Measurements from ENCODE around the gene SIRT5. TPM values are rescaled to one million over a fixed set of nuclear protein-coding genes. Genes with fewer than 3 reads are reported as not detected.

SIRT5 gene
- total RNA-seq, 3 donors from 2014 or later = 10.2 to 20.6 (median 14.5) TPM

DNA sequence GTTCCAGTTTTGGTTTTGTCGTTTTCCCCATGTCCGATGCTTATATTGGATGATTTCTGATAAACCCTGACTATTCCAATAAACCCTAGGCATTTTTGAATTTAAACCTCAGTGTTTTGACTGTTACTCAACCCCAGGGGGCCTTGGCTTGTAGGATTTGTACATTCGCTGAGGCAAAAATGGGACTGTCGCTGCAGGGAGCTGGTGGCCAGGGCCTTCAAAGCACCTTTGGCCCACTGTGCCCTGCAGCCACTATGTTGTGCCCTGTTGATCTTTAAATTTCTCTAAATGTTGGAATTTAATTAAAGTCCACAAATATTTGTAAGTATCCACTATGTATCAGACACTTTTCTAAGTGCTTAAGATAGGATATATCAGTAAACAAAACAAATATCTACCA, 31.2 kb downstream of the SIRT5 start:
- H3K36me3 ChIP-seq = no peaks in the 10 kb centered on the region
- TF ChIP-seq POLR2A (IDR thresholded peaks at IDR 0.05) (no peak), POLR2AphosphoS5 (IDR thresholded peaks at IDR 0.05) (no peak)
- TF ChIP-seq, protein P1, sequence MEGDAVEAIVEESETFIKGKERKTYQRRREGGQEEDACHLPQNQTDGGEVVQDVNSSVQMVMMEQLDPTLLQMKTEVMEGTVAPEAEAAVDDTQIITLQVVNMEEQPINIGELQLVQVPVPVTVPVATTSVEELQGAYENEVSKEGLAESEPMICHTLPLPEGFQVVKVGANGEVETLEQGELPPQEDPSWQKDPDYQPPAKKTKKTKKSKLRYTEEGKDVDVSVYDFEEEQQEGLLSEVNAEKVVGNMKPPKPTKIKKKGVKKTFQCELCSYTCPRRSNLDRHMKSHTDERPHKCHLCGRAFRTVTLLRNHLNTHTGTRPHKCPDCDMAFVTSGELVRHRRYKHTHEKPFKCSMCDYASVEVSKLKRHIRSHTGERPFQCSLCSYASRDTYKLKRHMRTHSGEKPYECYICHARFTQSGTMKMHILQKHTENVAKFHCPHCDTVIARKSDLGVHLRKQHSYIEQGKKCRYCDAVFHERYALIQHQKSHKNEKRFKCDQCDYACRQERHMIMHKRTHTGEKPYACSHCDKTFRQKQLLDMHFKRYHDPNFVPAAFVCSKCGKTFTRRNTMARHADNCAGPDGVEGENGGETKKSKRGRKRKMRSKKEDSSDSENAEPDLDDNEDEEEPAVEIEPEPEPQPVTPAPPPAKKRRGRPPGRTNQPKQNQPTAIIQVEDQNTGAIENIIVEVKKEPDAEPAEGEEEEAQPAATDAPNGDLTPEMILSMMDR (IDR thresholded peaks at IDR 0.05) = no peak
- H3K27ac ChIP-seq = no peak overlapping the region
- H3K4me3 ChIP-seq = no peak overlapping the region
- H3K9me3 ChIP-seq = no peaks in the 10 kb centered on the region
- H3K27me3 ChIP-seq = no peaks in the 10 kb centered on the region
- H3K4me1 ChIP-seq = no peaks in the 10 kb centered on the region
- DNase-seq (ENCODE audit: low spot score in 2 of 2) = no peak
- intact Hi-C loops (cut with DNase I; ENCODE audit: low total_unique reads) = no loop called here

DNA sequence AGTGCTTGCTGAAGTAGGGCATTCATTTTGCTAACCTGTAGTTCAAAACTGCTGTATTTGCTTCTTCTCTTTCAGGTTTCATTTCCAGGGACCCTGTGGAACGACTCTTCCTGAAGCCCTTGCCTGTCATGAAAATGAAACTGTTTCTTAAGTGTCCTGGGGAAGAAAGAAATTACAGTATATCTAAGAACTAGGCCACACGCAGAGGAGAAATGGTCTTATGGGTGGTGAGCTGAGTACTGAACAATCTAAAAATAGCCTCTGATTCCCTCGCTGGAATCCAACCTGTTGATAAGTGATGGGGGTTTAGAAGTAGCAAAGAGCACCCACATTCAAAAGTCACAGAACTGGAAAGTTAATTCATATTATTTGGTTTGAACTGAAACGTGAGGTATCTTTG, 37.3 kb downstream of the SIRT5 start:
- Histone ChIP-seq H3K27me3 (no peaks in the 10 kb centered on the region), H3K4me1 (peaks cover 0 to 14% of the 10 kb centered on the region in 2 donors), H3K36me3 (no peaks in the 10 kb centered on the region), H3K27ac (no peak overlapping the region), H3K9me3 (no peaks in the 10 kb centered on the region), H3K4me3 (no peak overlapping the region)
- intact Hi-C loops (cut with DNase I; ENCODE audit: low total_unique reads) = no loop called here
- TF ChIP-seq POLR2AphosphoS5 (IDR thresholded peaks at IDR 0.05) = no peak
- TF ChIP-seq, protein P1 (IDR thresholded peaks at IDR 0.05) = no peak
- no peak for TF ChIP-seq POLR2A (IDR thresholded peaks at IDR 0.05)
- no peak for DNase-seq (ENCODE audit: low spot score in 2 of 2)

DNA sequence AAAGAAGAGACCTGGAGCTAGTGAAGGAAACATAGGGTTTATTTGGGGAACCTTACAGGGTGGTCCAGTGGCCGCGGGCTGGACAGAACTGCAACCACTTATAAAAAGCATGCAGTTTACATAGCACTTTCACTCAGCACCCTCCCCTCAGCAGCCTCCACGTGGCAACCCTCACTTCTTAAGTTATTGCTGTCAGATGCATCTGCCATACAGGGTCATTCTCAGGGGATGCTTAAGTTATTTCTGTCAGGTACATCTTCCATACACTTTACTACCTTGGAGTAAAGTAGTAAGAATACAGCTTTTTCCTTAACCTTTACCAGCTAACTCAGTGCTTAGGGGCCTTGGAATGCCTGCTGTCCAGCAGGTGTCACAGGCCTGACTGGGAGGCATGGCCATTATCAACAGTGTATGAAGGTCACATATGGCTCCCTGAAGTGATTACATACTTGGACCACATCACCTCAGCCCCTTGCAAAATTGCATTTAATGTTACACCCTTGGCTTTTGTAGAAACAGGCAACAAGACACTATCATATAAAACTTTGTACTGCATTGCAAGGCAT, 38.7 kb downstream of the SIRT5 start:
- DNase-seq (ENCODE audit: low spot score in 2 of 2) = no peak
- TF ChIP-seq POLR2A (IDR thresholded peaks at IDR 0.05) (no peak), POLR2AphosphoS5 (IDR thresholded peaks at IDR 0.05) (no peak)
- TF ChIP-seq, protein P1 (IDR thresholded peaks at IDR 0.05) = no peak
- Histone ChIP-seq H3K9me3 (no peaks in the 10 kb centered on the region), H3K36me3 (no peaks in the 10 kb centered on the region), H3K27ac (no peak overlapping the region), H3K4me1 (peaks cover 0 to 16% of the 10 kb centered on the region in 2 donors), H3K27me3 (no peaks in the 10 kb centered on the region), H3K4me3 (no peak overlapping the region)
- intact Hi-C loops (cut with DNase I; ENCODE audit: low total_unique reads) = no loop called here

DNA sequence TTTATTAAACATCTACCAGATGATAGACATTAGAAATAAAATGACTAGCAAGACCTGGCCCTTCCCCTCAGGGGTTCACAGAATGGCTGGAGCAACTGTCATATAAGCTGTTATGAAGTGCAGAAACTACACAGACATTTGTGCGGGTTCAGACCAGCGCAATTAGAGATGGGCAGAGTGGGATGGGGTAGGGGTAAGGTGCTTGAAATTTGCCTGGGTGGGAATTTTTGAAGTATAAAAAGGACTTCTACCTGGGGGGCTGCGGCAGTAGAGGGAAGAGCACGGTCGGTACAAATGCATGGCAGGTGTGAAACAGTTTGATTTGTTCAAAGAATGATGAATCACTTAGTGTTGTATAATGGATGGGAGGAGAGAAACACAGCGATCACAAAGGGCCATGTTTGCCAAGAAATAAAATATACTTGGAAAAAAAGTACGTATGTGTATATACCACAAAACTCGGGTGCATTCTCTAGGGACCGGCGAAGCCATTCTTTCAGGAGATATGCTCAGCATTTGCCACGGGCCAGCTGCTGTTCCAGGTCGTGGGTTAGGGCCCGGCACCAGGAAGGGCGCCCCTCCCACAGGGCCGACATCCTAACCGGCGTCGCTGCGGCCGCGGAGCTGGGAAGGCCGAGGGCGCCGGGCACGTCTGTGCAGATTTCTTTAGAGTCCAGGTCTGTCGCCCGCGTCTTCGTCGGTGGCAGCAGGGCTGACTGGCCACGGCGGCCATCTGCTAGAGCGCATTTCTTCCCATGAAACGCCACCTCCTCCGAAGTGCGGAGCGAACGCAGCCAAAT, 39.9 kb downstream of the SIRT5 start:
- TF ChIP-seq POLR2AphosphoS5 (IDR thresholded peaks at IDR 0.05) = no peak
- TF ChIP-seq, protein P1 (IDR thresholded peaks at IDR 0.05) = no peak
- no peak for TF ChIP-seq POLR2A (IDR thresholded peaks at IDR 0.05)
- peak in 1 of 2 donors; percentile 60 for DNase-seq (ENCODE audit: low spot score in 2 of 2)
- Histone ChIP-seq H3K27ac (peak overlapping the region; percentile 88 to 96), H3K36me3 (no peaks in the 10 kb centered on the region), H3K4me3 (peak overlapping the region; percentile 72 to 98 (median 78)), H3K27me3 (no peaks in the 10 kb centered on the region), H3K4me1 (peaks cover 0 to 16% of the 10 kb centered on the region in 2 donors), H3K9me3 (no peaks in the 10 kb centered on the region)
- intact Hi-C loops (cut with DNase I; ENCODE audit: low total_unique reads) = no loop called here
